Common myeloid progenitor, CD34-positive (primary cell): ENCODE measurements around the gene RABL2A.
A peak's percentile ranks its signal among the peaks of the same experiment; 100 is the strongest.
"Not testable (repeated sequence)": the region's sequence is repeated elsewhere in the genome, so short reads cannot be mapped to it uniquely, and the experiment has no call there.

Experiments used
- CTCF ChIA-PET: fragments of 350-600 bp; sonication (Branson Sonifier 250); formaldehyde crosslinking; loops from one replicate; lab custom pipeline; 2021; ENCODE audit warnings: antibody characterized with exemption; lab: Charles Lee
- POLR2A ChIA-PET: fragments of 350-600 bp; sonication (Branson Sonifier 250); formaldehyde crosslinking; loops from one replicate; lab custom pipeline; 2021; ENCODE audit warnings: antibody characterized with exemption; lab: Charles Lee
- DNase-seq, 3 donors: peaks; one replicate each; pipeline versions ENCODE4 v3.0.0 to v3.0.0-alpha.2; 2013
- H3K27ac ChIP-seq, 2 experiments: 1 replicate in 1 of 2; 2 replicates in 1 of 2; pipeline ENCODE4 v1.7.0; 2013; ENCODE audit warnings: inconsistent platforms in 2 of 2, low read length in 2 of 2, mild to moderate bottlenecking in 2 of 2, low read depth in 1 of 2, moderate library complexity in 1 of 2; ENCODE audit not compliant: severe bottlenecking in 2 of 2, insufficient read depth in 1 of 2, poor library complexity in 1 of 2
- H3K27me3 ChIP-seq, 5 experiments: replicated peaks in 2 of 5; 1 replicate in 3 of 5; 2 replicates in 2 of 5; pipeline versions ENCODE4 v1.6.1 to v1.7.0; 2013; ENCODE audit warnings: low read length in 4 of 5, mild to moderate bottlenecking in 2 of 5, moderate library complexity in 2 of 5, inconsistent platforms in 1 of 5; ENCODE audit not compliant: insufficient read depth in 5 of 5, control insufficient read depth in 4 of 5
- H3K36me3 ChIP-seq, 4 experiments: 1 replicate in 2 of 4; 2 replicates in 2 of 4; pipeline versions ENCODE4 v1.6.1 to v1.7.0; 2013; ENCODE audit warnings: low read length in 3 of 4, control low read depth in 1 of 4, mild to moderate bottlenecking in 1 of 4; ENCODE audit not compliant: control insufficient read depth in 4 of 4, insufficient read depth in 4 of 4
- H3K4me1 ChIP-seq, 4 experiments: 1 replicate in 3 of 4; 2 replicates in 1 of 4; pipeline versions ENCODE4 v1.6.1 to v1.7.1; 2013; ENCODE audit warnings: low read length in 3 of 4, mild to moderate bottlenecking in 3 of 4, control low read depth in 1 of 4, inconsistent platforms in 1 of 4, moderate library complexity in 1 of 4; ENCODE audit not compliant: control insufficient read depth in 4 of 4, insufficient read depth in 4 of 4; ENCODE audit errors: control extremely low read depth in 1 of 4
- H3K4me3 ChIP-seq, 7 experiments: 1 replicate in 4 of 7; 2 replicates in 3 of 7; pipeline versions ENCODE4 v1.5.1 to v1.7.0; 2013; ENCODE audit warnings: mild to moderate bottlenecking in 7 of 7, low read length in 6 of 7, moderate library complexity in 6 of 7, inconsistent platforms in 2 of 7, low read depth in 2 of 7, control low read depth in 1 of 7; ENCODE audit not compliant: insufficient read depth in 4 of 7, control insufficient read depth in 1 of 7; ENCODE audit errors: extremely low read depth in 1 of 7
- H3K9me3 ChIP-seq, 5 experiments: 1 replicate in 4 of 5; 2 replicates in 1 of 5; pipeline versions ENCODE4 v1.6.1 to v1.7.1; 2013; ENCODE audit warnings: low read length in 4 of 5, mild to moderate bottlenecking in 2 of 5, inconsistent platforms in 1 of 5, low read depth in 1 of 5, moderate library complexity in 1 of 5; ENCODE audit not compliant: control insufficient read depth in 4 of 5, insufficient read depth in 2 of 5; ENCODE audit errors: control extremely low read depth in 1 of 5
- WGBS: methylation state at CpG from one replicate; pipeline ENCODE4 v1.1.5; 2013; ENCODE audit not compliant: insufficient coverage; 5-methylcytosine and 5-hydroxymethylcytosine counted together

The RABL2A gene

GRCh38 chr2:113663285-113664060, 36.4 kb downstream of the RABL2A start:
- H3K9me3 ChIP-seq, H3K36me3 ChIP-seq, CTCF ChIA-PET, H3K4me3 ChIP-seq, POLR2A ChIA-PET, H3K27ac ChIP-seq, DNase-seq, H3K4me1 ChIP-seq, H3K27me3 ChIP-seq: not testable (repeated sequence)
- 100% methylated on average over 1 of the region's 10 CpGs for WGBS

GRCh38 chr2:113664761-113665533, 37.9 kb downstream of the RABL2A start:
- H3K4me1 ChIP-seq, DNase-seq, H3K4me3 ChIP-seq, CTCF ChIA-PET, H3K36me3 ChIP-seq, H3K27me3 ChIP-seq, H3K27ac ChIP-seq, H3K9me3 ChIP-seq, POLR2A ChIA-PET: not testable (repeated sequence)
- WGBS, result no CpG with 5 or more reads among the region's 6 CpGs

GRCh38 chr2:113669013-113669412, 41.9 kb downstream of the RABL2A start:
- DNase-seq, H3K4me1 ChIP-seq, H3K9me3 ChIP-seq, H3K4me3 ChIP-seq, H3K27me3 ChIP-seq, CTCF ChIA-PET, H3K36me3 ChIP-seq, H3K27ac ChIP-seq: not testable (repeated sequence)
- 95% methylated on average over 7 of the region's 21 CpGs for WGBS
- POLR2A ChIA-PET, result interaction anchor here (0.6 kb wide), 1 partner anchor 122 kb away, joined by 4 read pairs; no protein-coding TSS in a partner anchor

- Histone ChIP-seq H3K9me3 (peaks cover 0 to 3% (median 0%) of the 10 kb centered on the region in 5 experiments), H3K4me3 (peak overlapping the region in 1 of 7 experiments; percentile 8), H3K27me3 (no peaks in the 10 kb centered on the region), H3K36me3 (no peaks in the 10 kb centered on the region), H3K27ac (no peak overlapping the region), H3K4me1 (peaks cover 0 to 7% (median 6%) of the 10 kb centered on the region in 4 experiments)
- WGBS, result 65% methylated on average over 6 of the region's 7 CpGs
- peak in 2 of 3 donors; percentile 26 to 65 for DNase-seq
- CTCF ChIA-PET, result no interaction called here
- POLR2A ChIA-PET, result no interaction called here
Observed at GRCh38 chr2:113672326-113672932, 45.4 kb downstream of the RABL2A start.

DNA sequence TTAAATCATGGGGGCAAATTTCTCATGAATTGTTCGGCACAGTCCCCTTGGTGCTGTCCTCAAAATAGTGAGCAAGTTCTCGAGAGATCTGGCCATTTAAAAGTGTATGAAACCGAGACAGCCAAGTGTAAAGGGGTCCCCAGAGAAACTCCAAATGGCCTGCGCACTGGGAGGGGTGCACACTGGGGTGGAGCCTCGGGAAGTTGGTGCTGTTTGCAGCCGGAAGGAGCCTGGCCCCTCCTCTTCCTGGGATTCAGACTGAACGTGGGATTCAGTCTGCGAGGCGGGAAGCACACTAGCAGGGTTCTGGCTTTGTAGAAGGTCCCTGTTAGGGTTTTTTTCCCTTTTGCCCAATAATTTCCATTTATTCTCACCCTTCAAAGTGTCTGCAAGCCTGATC, 48.8 kb downstream of the RABL2A start:
- ChIA-PET CTCF (no interaction called here), POLR2A (no interaction called here)
- H3K4me3 ChIP-seq, result no peak overlapping the region
- H3K4me1 ChIP-seq, result peaks cover 0 to 7% (median 6%) of the 10 kb centered on the region in 4 experiments
- H3K36me3 ChIP-seq, result no peaks in the 10 kb centered on the region
- H3K27ac ChIP-seq, result no peak overlapping the region
- WGBS, result 94% methylated on average over 7 of the region's 9 CpGs
- H3K27me3 ChIP-seq, result no peaks in the 10 kb centered on the region
- H3K9me3 ChIP-seq, result peaks cover 0 to 3% (median 0%) of the 10 kb centered on the region in 5 experiments
- no peak for DNase-seq

DNA sequence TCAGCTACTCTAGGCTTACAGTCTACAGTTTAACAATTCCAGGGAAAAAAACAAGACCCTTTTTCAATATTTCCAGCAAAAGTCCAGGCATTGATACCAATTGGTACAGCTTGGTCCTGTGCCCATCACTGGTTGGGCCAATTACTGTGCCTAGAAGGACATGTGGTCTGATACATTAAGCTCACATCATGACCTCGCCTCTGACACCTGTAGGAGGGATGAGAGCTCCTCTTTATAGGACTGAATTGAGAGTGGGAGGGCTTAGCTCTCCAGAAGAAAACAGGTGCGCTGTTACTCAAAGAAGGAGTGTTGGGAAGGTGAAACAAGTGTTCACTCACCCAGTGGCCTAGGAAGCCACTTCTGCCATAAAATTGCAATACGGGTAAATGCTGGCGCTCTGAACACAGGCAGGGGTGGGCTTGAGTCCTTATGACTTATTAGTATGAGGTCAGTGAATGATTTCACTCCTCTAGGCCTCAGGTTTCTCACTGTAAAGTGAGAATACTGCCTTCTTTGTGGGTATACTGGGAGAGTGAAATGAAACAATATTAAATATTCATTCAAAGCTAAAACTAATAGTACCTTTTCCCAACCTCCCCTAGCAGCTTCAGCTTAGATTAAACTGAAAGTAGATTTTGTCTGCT, 49.7 kb downstream of the RABL2A start:
- 100% methylated on average over 2 of the region's 4 CpGs for WGBS
- H3K36me3 ChIP-seq, result no peaks in the 10 kb centered on the region
- no peak overlapping the region for H3K4me3 ChIP-seq
- ChIA-PET POLR2A (no interaction called here), CTCF (no interaction called here)
- peaks cover 0 to 7% (median 6%) of the 10 kb centered on the region in 4 experiments for H3K4me1 ChIP-seq
- no peaks in the 10 kb centered on the region for H3K27me3 ChIP-seq
- H3K9me3 ChIP-seq, result peaks cover 0 to 3% (median 1%) of the 10 kb centered on the region in 5 experiments
- no peak for DNase-seq
- no peak overlapping the region for H3K27ac ChIP-seq
